ENCODE results near the gene ARL4C. TPM values are rescaled to one million over a fixed set of nuclear protein-coding genes. Genes with fewer than 3 reads are reported as not detected.

The ARL4C gene, protein sequence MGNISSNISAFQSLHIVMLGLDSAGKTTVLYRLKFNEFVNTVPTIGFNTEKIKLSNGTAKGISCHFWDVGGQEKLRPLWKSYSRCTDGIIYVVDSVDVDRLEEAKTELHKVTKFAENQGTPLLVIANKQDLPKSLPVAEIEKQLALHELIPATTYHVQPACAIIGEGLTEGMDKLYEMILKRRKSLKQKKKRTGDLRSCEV
- total RNA-seq = 144 TPM

DNA sequence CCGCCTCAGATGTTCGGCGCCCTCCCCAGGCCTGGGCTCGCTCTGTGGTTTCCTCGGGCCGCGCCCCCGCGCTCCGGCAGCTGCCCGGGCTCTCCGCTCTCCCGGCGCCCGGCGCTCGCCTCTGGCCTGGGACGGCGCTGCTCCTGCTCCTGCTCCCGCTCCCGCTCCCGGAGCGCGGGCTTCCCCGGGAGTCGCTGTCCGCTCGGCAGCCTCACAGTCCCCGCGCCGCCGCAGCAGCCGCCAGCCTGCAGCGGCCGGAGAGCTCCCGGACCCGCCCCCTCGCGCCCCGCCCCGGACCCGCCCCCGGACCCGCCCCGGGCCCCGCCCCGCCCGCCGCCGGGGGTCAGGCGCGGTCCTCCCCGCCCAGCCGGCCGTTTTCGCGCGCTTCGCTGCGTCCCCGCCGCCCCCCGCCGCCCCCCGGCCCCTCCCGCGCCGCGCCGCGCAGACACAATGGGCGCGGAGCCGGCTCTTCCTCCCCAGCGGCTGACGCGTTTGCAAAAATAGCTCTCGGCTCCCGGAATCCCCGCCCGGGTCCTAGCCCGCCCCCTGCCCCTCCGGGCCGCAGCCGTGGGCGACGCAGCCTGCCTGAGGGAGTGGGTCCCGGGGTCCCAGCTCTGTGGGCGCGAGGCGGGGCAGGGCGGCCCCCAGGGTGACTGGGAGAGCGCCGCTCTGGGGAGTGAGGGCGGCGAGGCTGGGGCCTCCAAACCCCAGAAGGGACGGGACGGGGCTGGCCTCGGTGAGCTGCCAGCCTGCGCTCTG, at the start of gene ARL4C:
Gene ARL4C, minus strand, starts transcription at position 247 of the 759 bp plus-strand sequence. CDS start 495 bp downstream, outside the sequence.
- peaks cover 5% of the 10 kb centered on the region for H3K27me3 ChIP-seq (ENCODE audit: insufficient read depth, low read length)
- H3K4me1 ChIP-seq (ENCODE audit: insufficient read depth, low read length) = peaks cover 20% of the 10 kb centered on the region
- peak within 1 kb of the TSS; percentile 84 for H3K4me3 ChIP-seq (ENCODE audit: low read length)
- H3K9me3 ChIP-seq (ENCODE audit: low read depth, low read length) = no peaks in the 10 kb centered on the region

DNA sequence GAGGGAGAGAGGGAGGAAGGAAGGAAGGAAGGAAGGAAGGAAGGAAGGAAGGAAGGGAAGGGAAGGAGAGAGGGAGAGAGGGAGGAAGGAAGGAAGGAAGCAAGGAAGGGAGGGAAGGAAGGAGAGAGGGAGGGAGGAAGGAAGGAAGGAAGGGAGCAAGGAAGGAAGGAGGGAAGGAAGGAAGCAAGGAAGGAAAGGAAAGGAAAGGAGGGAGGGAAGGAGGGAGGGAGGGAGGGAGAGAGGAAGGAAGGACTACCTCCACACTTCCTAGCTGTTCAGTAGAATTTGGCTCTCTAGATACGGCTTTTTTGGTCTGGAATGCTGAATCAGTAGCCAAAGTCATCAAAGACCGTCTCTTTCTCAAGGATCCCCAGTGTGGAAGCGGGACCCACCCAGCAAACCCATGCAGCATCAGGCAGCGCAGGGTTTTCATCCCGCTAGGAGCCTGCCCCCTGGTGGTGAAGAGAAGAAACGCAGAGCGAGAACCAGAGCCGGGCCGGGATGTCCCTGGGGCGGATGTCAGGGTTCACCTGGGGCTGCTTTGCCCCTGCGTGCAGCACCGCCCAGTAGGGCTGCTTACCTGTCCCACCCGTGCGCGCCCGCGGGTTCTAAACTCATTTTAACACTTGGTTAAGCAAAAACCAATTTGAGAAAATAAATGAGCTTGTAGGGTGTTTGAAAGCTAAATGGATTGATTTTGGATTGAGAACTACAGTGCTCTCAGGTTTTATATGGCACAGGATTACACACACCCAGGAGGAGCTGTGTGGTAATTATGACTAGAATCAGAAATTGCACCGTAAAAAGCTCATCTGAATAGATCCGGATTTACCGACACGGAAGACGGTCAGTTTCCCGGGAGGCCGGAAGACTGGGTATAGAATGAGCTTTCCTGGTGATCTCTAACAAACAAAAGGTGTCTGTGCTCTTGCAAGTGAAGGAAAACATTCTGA, 48.1 kb upstream of the ARL4C start:
- H3K4me1 ChIP-seq (ENCODE audit: insufficient read depth, low read length) = peaks cover 2% of the 10 kb centered on the region
- no peaks in the 10 kb centered on the region for H3K9me3 ChIP-seq (ENCODE audit: low read depth, low read length)
- no peak overlapping the region for H3K4me3 ChIP-seq (ENCODE audit: low read length)
- H3K27me3 ChIP-seq (ENCODE audit: insufficient read depth, low read length) = peaks cover 3% of the 10 kb centered on the region

DNA sequence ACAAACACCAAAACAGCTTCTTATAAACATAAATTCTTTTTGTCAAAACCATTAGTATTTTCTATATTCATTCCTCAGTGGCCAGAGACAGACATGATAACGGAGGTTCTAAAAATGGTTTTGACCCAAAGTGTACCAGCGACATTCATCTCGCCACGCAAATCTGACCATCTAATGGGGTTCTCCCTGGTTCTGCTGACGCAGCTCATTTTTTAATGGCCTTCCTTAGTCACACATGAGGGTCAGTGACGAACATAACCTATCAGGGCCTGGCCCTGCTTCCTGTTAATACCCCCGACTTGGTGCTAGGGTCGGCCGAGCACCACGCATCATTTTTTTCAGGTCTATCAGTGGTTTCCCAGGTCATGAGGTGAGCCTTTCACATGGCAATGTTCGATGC, 45.9 kb upstream of the ARL4C start:
- Histone ChIP-seq H3K27me3 (ENCODE audit: insufficient read depth, low read length) (no peaks in the 10 kb centered on the region), H3K4me1 (ENCODE audit: insufficient read depth, low read length) (peaks cover 2% of the 10 kb centered on the region), H3K9me3 (ENCODE audit: low read depth, low read length) (no peaks in the 10 kb centered on the region), H3K4me3 (ENCODE audit: low read length) (no peak overlapping the region)

DNA sequence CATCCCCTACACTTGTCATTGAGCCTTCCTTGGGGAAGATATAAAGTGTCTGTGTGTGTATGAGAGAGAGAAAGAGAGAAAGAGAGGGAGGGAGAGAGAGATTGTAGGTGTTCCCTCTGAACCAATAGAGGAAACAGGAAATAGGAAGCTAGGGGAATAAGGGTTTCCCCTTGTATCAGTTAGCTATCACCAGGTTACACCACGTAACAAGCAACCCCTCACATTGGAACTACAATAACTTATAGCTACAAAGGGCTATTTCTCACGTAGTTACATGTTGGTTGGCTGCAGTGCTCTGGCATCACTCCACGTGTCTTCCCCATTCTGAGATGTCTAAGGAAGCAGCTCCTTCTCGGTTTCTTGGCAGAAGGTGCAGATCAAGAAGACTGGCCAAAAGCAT, 41.0 kb upstream of the ARL4C start:
- Histone ChIP-seq H3K4me1 (ENCODE audit: insufficient read depth, low read length) (no peaks in the 10 kb centered on the region), H3K27me3 (ENCODE audit: insufficient read depth, low read length) (no peaks in the 10 kb centered on the region)

DNA sequence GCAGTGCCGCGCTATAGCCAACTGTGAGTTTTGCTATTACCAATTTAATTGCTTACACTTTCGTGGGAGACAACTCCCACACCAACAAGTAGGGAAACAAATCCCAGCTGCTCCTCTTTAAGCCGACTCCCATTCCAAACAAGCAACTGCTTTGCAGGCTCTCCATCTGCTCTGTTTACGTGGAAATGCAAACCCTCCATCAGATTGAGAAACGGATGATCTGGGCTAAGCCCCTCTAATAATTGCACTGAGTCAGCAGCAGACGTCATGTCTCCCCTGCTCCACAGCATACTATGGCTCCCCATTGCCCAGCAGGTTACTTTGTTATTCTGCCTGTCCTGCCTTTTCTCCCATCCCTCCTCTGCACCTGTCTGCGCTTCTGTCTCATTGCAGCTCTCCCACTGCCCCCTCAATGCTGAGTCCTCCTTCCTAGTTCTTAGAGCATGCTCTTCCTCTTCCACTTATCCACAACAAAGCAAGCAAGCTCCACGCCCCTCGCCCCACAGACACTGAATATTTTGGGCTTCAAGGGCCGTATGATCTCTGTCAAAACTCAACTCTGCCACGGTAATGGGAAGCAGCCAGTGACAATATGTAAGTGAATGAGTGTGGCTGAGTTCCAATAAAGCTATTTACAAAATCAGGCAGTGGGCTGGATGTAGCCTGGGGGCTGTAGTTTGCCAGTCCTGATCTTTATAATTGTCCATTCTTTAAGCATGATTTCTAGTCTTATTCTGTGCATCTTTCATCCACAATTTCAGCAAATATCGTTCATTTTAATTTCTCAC, 39.5 kb upstream of the ARL4C start:
- Histone ChIP-seq H3K4me3 (ENCODE audit: low read length) (no peak overlapping the region), H3K9me3 (ENCODE audit: low read depth, low read length) (no peaks in the 10 kb centered on the region), H3K4me1 (ENCODE audit: insufficient read depth, low read length) (no peaks in the 10 kb centered on the region), H3K27me3 (ENCODE audit: insufficient read depth, low read length) (peaks cover 3% of the 10 kb centered on the region)

More for the DNA sequence above, 41.0 kb upstream of the ARL4C start:
- no peaks in the 10 kb centered on the region for H3K9me3 ChIP-seq (ENCODE audit: low read depth, low read length)
- no peak overlapping the region for H3K4me3 ChIP-seq (ENCODE audit: low read length)

DNA sequence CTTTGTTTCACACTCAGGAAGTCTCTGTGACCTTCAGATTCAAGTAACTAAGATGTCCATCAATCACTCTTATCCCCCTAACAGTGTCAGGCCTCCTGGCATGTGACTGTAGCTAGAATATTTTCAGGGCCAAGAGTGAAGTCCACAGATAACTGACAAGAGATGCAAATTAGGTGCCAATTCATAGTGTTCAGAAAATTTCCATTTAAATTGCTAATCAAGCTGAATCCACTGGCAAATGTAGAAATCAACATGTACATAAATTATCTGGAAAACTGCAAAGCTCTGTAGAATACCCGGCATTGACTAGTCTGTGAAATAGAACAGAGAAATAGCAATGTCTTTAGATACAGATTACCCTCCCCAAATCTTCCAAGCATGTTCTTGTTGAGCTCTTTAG, 38.6 kb upstream of the ARL4C start:
- H3K4me1 ChIP-seq (ENCODE audit: insufficient read depth, low read length) = no peaks in the 10 kb centered on the region
- no peak overlapping the region for H3K4me3 ChIP-seq (ENCODE audit: low read length)
- peaks cover 3% of the 10 kb centered on the region for H3K27me3 ChIP-seq (ENCODE audit: insufficient read depth, low read length)
- H3K9me3 ChIP-seq (ENCODE audit: low read depth, low read length) = no peaks in the 10 kb centered on the region

DNA sequence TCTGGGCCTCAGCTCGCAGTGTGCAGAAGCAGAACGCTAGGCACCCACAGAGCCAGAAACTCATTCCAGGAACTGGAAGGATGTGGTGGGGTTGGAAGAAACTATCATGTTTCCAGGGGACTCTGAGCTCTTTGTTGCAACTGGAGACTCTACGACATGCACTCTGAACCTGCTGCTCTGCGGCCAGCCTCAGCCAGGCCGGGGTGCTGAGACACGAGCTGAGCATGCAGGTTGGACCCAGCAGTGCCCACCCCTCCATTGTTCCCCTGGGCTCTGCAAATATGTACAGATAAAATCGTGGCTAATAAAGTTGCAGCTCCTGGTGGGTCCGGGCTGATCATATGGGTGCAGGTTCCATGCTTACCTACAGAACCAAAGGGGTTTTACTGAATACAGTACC, 37.6 kb upstream of the ARL4C start:
- no peak overlapping the region for H3K4me3 ChIP-seq (ENCODE audit: low read length)
- no peaks in the 10 kb centered on the region for H3K9me3 ChIP-seq (ENCODE audit: low read depth, low read length)
- H3K27me3 ChIP-seq (ENCODE audit: insufficient read depth, low read length) = peaks cover 3% of the 10 kb centered on the region
- H3K4me1 ChIP-seq (ENCODE audit: insufficient read depth, low read length) = no peaks in the 10 kb centered on the region

DNA sequence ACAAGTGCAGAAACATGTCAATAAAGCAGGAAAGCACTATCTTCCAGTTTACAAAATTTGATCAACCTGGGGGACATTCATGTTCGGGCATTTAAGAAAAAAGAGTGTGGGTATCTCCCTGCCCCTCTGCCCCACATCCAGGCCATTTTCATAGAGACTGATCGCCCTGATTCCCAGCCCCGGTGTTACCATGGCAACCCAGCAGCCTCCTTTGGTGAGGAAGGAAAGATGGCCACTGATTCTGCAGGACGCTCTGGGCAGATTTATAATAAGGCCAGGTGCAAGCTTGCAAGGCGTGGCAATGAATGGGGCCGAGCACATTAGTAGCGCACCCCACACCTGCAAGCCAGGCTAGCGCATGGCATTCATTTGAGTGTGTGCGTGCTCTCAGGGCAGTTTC, 36.7 kb upstream of the ARL4C start:
- Histone ChIP-seq H3K9me3 (ENCODE audit: low read depth, low read length) (no peaks in the 10 kb centered on the region), H3K4me3 (ENCODE audit: low read length) (no peak overlapping the region), H3K27me3 (ENCODE audit: insufficient read depth, low read length) (peaks cover 3% of the 10 kb centered on the region), H3K4me1 (ENCODE audit: insufficient read depth, low read length) (no peaks in the 10 kb centered on the region)

DNA sequence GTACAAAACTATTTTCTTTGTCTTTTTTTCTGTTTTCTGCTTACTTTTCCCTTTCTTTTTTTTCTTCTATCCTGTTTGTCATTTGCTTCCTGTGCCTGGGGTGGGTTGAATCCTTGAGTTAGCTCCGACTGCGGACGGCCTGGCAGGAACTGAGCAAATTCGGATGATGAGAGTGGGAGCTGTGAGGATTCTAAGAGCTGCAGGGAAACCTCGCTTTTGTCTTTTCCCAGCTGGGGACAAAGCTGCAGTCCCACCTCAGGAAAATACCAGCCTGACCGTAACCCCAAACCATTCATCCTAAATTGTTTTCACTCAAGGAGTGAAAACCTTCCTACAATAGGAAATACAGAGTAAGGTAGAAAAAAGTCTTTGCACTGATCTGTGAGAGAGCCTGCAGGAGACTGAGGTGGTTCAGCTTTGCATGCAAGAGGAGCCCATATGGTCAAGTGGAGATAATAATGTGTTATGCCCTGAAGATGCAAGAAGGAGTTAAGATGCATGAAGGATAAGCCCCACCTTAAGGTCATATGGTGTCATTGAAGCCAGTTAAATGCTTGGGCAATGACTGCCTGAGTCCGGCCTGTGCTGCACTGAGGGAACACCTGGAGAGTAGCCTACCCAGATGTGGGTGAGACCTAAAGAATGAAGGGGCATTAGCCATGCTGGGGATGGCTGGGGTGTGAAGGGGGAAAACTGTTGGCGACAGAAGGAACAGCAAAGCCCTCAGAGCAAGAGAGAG, 31.7 kb upstream of the ARL4C start:
- Histone ChIP-seq H3K27me3 (ENCODE audit: insufficient read depth, low read length) (peaks cover 6% of the 10 kb centered on the region), H3K9me3 (ENCODE audit: low read depth, low read length) (no peaks in the 10 kb centered on the region), H3K4me1 (ENCODE audit: insufficient read depth, low read length) (no peaks in the 10 kb centered on the region), H3K4me3 (ENCODE audit: low read length) (no peak overlapping the region)

DNA sequence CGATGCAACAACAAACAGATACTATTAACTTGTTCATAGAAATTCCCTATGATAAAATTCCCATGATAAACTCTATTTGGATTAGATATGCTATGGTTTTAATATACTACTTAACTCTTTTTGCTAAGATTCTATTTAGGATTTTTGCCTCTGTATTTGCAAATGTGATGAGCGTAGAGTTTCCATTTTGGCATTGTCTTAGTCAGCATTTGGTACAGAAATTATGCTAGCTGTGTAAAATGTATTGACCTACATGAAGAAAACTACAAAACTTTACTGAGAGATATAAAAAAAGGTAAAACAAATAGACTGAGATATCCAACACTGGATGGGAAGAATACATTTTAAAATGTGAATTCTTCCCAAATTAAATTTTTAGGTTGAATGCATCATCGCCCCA, 29.8 kb upstream of the ARL4C start:
- Histone ChIP-seq H3K9me3 (ENCODE audit: low read depth, low read length) (no peaks in the 10 kb centered on the region), H3K4me3 (ENCODE audit: low read length) (no peak overlapping the region), H3K4me1 (ENCODE audit: insufficient read depth, low read length) (no peaks in the 10 kb centered on the region), H3K27me3 (ENCODE audit: insufficient read depth, low read length) (peaks cover 5% of the 10 kb centered on the region)

DNA sequence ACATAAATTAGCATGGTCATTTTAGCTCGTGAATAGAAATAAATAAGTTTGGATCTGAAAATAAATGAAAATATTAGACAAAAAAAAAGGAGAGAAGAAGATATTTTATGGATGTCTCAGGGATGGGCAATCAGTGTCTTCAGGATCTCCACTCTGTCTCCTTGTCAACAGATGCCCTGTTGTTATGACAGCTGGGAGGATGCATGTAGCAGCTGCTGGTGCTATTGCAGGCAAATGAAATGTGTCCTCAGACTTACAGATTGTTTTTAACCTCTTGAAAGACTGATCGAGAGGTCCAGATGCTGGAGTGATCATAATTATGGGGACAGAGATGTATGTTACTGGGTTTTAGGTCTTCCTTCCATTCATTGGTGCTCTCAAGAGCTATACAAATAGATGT, 24.7 kb upstream of the ARL4C start:
- Histone ChIP-seq H3K9me3 (ENCODE audit: low read depth, low read length) (no peaks in the 10 kb centered on the region), H3K27me3 (ENCODE audit: insufficient read depth, low read length) (no peaks in the 10 kb centered on the region), H3K4me3 (ENCODE audit: low read length) (no peak overlapping the region), H3K4me1 (ENCODE audit: insufficient read depth, low read length) (no peaks in the 10 kb centered on the region)

DNA sequence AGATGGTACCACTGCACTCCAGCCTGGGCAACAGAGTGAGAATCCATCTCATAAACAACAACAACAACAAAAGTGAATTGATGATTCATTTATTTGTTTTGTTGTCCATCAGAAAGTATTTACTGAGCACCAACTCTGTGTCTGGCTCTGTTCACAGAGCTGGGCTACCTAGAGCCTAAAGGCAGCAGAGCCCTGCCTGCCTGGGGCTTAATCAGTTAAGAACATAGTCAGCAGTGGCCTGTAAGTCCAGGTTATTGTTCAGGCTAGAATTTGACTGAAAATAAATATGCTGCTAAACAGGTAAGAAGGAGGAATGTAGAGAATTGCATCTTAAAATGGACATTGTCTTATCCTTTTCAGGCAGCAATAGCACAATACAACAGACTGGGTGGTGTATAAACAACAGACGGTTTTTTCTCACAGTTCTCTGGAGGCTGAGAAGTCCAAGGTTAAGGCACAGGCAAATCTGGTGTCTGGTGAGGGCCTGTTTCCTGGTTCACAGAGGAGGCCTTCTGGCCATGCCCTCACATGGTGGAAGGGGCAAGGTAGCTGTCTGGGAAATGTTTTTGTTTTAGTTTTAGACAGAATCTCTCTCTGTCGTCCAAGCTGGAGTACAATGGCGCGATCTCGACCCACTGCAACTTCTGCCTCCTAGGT, 22.2 kb upstream of the ARL4C start:
- Histone ChIP-seq H3K4me1 (ENCODE audit: insufficient read depth, low read length) (no peaks in the 10 kb centered on the region), H3K9me3 (ENCODE audit: low read depth, low read length) (no peaks in the 10 kb centered on the region), H3K27me3 (ENCODE audit: insufficient read depth, low read length) (no peaks in the 10 kb centered on the region), H3K4me3 (ENCODE audit: low read length) (no peak overlapping the region)

DNA sequence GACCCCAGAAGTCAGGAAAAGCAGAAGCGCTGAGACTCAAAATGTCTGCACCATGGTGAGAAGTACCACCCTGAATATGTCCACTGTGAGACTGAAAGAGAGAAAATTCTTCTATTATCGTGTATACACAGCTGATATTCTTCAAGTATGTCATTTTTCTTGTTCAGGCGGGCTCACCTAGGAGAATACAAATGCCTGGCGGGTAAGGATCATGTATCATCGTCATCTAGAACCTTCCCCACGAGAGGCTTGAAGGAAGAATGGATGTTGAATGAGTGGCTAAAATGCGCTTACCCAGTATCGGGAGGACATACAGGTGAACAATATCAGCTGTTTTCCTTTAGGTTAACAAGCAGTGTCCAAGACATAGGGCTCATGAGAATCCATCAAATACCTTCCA, 21.1 kb upstream of the ARL4C start:
- Histone ChIP-seq H3K4me1 (ENCODE audit: insufficient read depth, low read length) (no peaks in the 10 kb centered on the region), H3K27me3 (ENCODE audit: insufficient read depth, low read length) (no peaks in the 10 kb centered on the region), H3K4me3 (ENCODE audit: low read length) (no peak overlapping the region), H3K9me3 (ENCODE audit: low read depth, low read length) (no peaks in the 10 kb centered on the region)
